GM23248 (cell line): ENCODE results near the gene PADI1.

Source experiments
- EZH2 ChIP-seq: fragments of 200-600 bp; sonication (generic); IDR thresholded peaks from 2 replicates; pipeline ENCODE4 v1.6.1; 2018; ENCODE audit warnings: antibody characterized with exemption, mild to moderate bottlenecking; ENCODE audit not compliant: insufficient read depth, poor library complexity, severe bottlenecking
- EZH2phosphoT487 ChIP-seq: fragments of 200-600 bp; sonication (generic); IDR thresholded peaks from 2 replicates; pipeline ENCODE4 v1.6.1; 2018; ENCODE audit warnings: antibody characterized with exemption, moderate library complexity, mild to moderate bottlenecking, low read depth; ENCODE audit not compliant: insufficient read depth

GRCh38 chr1:17217607-17218006 lies 12.7 kb downstream of the PADI1 start:
- TF ChIP-seq EZH2 (no peak), EZH2phosphoT487 (no peak)
